Measurements from ENCODE around the gene DNALI1.
A peak's percentile ranks its signal among the peaks of the same experiment; 100 is the strongest.
"Not testable (repeated sequence)": the region's sequence is repeated elsewhere in the genome, so short reads cannot be mapped to it uniquely, and the experiment has no call there.

The DNALI1 gene

GRCh38 chr1:37553927-37554808 lies 2.6 kb upstream of the DNALI1 start, which contains the start of gene SNIP1:
TSS of gene SNIP1 (minus strand) at chr1:37554293. CDS start at chr1:37554229, 64 bp downstream.
- peak; percentile 98 for DNase-seq (ENCODE audit: low spot score)

GRCh38 chr1:37557402-37557801 lies 662 bp downstream of the DNALI1 start:
- DNase-seq (ENCODE audit: low spot score), result no peak

- no peak for DNase-seq (ENCODE audit: low spot score)
These were observed 1.7 kb downstream of the DNALI1 start for GRCh38 chr1:37558411-37558810.

GRCh38 chr1:37559080-37559479 lies 2.3 kb downstream of the DNALI1 start:
- no peak for DNase-seq (ENCODE audit: low spot score)

GRCh38 chr1:37559957-37560379 lies 3.2 kb downstream of the DNALI1 start:
- DNase-seq (ENCODE audit: low spot score), result not testable (repeated sequence)

- no peak for DNase-seq (ENCODE audit: low spot score)
These were observed 3.8 kb downstream of the DNALI1 start for GRCh38 chr1:37560401-37561132.

- DNase-seq (ENCODE audit: low spot score), result peak; percentile 61
These were observed 4.7 kb downstream of the DNALI1 start for GRCh38 chr1:37561133-37562132.

GRCh38 chr1:37562984-37563383 lies 6.2 kb downstream of the DNALI1 start:
- no peak for DNase-seq (ENCODE audit: low spot score)

- no peak for DNase-seq (ENCODE audit: low spot score)
These were observed 8.2 kb downstream of the DNALI1 start for GRCh38 chr1:37564892-37565291.

- DNase-seq (ENCODE audit: low spot score), result no peak
These were observed 10.3 kb downstream of the DNALI1 start for GRCh38 chr1:37567023-37567422.

- no peak for DNase-seq (ENCODE audit: low spot score)
These were observed 14.0 kb downstream of the DNALI1 start for GRCh38 chr1:37570528-37571334.

GRCh38 chr1:37574834-37575480 lies 18.2 kb downstream of the DNALI1 start:
- peak; percentile 57 for DNase-seq (ENCODE audit: low spot score)

GRCh38 chr1:37575692-37576091 lies 19.0 kb downstream of the DNALI1 start:
- DNase-seq (ENCODE audit: low spot score), result no peak

GRCh38 chr1:37584544-37584943 lies 27.8 kb downstream of the DNALI1 start:
- not testable (repeated sequence) for DNase-seq (ENCODE audit: low spot score)

GRCh38 chr1:37588939-37589338 lies 32.2 kb downstream of the DNALI1 start:
- DNase-seq (ENCODE audit: low spot score), result no peak

GRCh38 chr1:37593726-37594125 lies 37.0 kb downstream of the DNALI1 start:
- no peak for DNase-seq (ENCODE audit: low spot score)

GRCh38 chr1:37595440-37596181 lies 38.9 kb downstream of the DNALI1 start, which contains the start of gene GNL2:
TSS of gene GNL2 (minus strand) at chr1:37595937. CDS start at chr1:37595822, 115 bp downstream.
- DNase-seq (ENCODE audit: low spot score), result peak; percentile 100

- no peak for DNase-seq (ENCODE audit: low spot score)
These were observed 39.5 kb downstream of the DNALI1 start for GRCh38 chr1:37596182-37596667.

- DNase-seq (ENCODE audit: low spot score), result no peak
These were observed 43.2 kb downstream of the DNALI1 start for GRCh38 chr1:37599940-37600339.

All from AG20443 (cell line).